GM18507 (cell line): Measurements from ENCODE around the gene DHX36.

Experiments used
- DNase-seq: peaks from one replicate; pipeline ENCODE4 v3.0.0; 2011; ENCODE audit warnings: low read depth; ENCODE audit not compliant: insufficient read length; ENCODE audit errors: extremely low spot score
- FAIRE-seq: peaks from 2 replicates; lab custom pipeline; 2011; peaks lifted over from hg19 to GRCh38; lab: Jason Lieb, UNC

The DHX36 gene, protein sequence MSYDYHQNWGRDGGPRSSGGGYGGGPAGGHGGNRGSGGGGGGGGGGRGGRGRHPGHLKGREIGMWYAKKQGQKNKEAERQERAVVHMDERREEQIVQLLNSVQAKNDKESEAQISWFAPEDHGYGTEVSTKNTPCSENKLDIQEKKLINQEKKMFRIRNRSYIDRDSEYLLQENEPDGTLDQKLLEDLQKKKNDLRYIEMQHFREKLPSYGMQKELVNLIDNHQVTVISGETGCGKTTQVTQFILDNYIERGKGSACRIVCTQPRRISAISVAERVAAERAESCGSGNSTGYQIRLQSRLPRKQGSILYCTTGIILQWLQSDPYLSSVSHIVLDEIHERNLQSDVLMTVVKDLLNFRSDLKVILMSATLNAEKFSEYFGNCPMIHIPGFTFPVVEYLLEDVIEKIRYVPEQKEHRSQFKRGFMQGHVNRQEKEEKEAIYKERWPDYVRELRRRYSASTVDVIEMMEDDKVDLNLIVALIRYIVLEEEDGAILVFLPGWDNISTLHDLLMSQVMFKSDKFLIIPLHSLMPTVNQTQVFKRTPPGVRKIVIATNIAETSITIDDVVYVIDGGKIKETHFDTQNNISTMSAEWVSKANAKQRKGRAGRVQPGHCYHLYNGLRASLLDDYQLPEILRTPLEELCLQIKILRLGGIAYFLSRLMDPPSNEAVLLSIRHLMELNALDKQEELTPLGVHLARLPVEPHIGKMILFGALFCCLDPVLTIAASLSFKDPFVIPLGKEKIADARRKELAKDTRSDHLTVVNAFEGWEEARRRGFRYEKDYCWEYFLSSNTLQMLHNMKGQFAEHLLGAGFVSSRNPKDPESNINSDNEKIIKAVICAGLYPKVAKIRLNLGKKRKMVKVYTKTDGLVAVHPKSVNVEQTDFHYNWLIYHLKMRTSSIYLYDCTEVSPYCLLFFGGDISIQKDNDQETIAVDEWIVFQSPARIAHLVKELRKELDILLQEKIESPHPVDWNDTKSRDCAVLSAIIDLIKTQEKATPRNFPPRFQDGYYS

DNA sequence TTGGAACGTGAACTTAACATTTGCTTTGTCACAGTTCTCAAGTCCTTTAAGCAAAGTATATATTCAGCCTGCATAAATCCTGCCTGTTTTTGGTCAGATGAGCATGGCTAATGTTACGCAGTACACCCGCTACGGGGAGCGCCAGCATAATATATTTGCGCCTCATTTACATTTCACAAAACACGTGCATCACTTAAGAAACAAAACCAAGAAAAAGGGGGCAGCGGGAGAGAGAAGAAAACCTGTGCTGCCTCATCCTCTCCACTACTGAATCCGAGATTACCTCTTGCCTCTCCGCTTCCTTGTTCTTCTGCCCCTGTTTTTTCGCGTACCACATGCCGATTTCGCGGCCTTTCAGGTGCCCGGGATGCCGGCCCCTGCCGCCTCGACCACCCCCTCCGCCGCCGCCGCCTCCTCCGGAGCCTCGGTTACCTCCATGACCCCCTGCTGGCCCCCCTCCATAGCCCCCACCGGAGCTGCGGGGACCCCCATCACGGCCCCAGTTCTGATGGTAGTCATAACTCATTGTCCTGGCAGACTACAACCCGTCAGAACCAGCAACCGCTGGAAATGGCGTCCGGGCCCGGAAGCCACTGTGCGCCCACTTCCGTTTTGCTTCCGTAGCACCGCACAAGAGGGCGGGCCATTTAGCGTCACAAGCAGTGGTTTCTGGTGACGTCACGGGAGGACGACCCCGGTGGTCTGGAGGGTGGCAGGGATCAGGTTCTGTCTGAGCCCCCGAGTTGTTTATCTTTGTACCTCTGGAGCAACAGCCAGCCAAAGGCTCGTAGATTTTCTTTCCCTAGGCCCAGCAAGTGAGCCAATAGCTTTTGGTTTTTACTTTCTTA lies at the start of gene DHX36:
Gene DHX36 (minus strand): TSS at position 597 of the 848 bp plus-strand sequence. CDS start 71 bp downstream, at position 526.
- FAIRE-seq = peak; percentile 87
- peak; percentile 75 for DNase-seq

DNA sequence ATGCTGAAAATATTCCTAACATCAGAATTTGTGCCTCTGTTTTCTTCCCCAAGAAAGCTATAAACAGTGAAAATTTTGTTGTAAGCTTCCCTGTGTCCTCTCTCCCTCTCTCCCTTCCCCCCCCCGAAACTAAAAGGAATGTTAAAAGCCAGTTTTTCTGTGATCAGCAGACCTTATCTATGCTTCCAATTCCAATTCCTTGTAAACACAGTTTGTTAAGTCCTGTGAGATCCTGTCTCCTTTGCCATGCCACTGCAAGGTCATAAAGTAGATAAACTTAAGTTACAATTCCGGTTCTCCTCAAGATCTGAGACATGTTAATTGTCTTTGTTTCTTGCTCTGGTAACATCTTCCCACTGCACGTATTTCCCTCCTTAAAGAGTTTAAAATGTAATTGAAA lies 42.9 kb upstream of the DHX36 start:
- FAIRE-seq (no peak), DNase-seq (no peak)

DNA sequence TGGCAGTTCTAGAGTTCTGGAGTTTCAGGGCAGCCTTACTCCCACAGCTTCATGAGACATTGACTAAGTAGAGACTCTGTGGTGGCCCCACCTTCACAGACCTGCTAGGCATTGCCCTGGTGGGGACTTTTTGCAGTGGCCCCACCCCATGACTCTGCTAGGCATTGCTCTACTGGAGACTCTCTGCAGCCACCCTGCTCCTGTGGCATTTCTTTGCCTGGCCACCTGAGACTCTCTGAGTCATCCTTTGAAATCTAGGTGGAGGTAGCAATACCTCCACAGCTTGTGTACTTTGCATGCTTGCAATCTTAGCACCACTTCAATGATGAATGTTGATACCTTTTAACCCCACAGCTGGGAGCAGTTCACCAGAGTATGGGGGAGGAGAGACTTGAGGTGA lies 40.6 kb upstream of the DHX36 start:
- no peak for DNase-seq
- FAIRE-seq = no peak

DNA sequence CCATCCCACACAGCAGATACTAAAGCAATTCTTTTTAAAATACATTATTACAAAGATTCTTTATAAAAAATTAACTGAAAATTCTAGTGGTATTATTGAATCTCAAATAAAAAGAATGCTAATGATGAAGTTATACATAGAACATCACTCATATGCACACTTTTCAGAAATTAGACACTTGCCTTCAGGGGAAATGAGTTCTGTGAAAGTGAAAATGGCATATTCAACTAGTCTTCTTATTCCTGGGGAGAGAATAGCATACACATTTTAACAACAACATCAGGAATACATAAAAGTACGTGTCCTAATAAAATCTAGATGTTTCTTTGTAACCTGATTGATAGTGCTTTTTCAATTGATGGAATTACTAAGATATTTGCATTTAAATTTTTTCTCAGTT lies 36.8 kb upstream of the DHX36 start:
- FAIRE-seq (no peak), DNase-seq (no peak)

DNA sequence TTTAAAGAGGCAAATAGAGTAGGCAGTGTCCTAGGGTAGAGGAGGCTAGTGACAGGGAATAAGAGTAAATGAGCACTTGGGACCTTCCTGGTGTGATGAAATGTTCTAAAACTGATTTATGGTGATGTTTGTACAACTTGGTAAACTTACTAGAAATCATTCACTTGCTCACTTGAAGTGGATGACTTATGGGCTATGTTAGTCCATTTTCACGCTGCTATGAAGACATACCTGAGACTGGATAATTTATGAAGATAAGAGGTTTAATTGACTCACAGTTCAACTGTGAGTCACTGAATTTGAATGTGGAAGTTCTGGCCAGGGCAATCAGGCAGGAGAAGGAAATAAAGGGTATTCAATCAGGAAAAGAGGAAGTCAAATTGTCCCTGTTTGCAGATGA lies 31.7 kb upstream of the DHX36 start:
- FAIRE-seq (no peak), DNase-seq (no peak)

DNA sequence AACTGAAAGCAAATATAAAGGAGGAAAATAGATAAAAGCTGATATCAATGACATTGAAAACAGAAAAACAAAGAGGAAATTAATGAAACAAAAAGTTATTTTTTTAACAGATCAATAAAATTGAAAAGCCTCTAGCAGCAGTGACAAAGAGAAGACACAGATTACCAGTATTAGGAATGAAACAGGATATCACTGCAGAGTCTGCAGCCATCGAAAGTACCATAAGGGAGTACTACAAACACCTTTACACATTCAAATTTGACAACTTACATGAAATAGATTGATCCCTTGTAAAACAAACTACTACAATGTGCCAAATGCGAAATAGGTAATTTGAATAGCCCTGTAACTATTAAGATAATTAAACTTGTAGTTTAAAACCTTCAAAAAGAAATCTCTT lies 24.9 kb upstream of the DHX36 start:
- DNase-seq (no peak), FAIRE-seq (no peak)

DNA sequence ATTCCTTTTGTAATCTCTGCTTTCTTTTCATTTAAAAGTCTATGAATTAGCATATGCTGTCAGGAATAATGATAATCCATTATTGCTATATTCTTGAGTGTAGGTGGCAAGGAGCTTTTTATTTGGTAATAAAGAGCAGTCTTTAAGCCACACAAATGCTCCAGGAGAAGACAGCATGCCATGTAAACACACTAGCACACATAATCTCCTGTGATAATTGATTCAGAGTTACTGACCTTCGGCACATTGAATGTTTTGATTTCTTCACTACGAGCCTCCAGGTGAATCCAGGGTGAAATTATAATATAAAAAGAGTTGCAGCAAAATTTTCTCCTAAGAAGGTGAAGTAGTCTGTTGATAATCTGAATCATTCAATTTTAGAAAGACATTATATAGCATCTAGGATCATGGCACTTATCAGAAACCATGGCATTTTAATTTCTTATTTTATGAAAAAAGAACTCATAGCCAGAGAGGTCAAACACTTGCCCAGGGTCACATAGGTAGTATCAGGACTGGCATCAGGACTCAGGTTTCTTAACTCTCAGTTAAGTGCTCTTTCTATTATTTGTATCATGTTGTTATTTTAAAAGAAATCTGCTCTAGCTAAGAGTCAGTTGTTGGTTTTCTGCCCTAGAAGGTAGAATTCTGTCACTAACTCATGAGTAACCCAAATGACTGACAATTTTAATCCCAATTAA lies 21.3 kb upstream of the DHX36 start:
- DNase-seq = no peak
- no peak for FAIRE-seq

DNA sequence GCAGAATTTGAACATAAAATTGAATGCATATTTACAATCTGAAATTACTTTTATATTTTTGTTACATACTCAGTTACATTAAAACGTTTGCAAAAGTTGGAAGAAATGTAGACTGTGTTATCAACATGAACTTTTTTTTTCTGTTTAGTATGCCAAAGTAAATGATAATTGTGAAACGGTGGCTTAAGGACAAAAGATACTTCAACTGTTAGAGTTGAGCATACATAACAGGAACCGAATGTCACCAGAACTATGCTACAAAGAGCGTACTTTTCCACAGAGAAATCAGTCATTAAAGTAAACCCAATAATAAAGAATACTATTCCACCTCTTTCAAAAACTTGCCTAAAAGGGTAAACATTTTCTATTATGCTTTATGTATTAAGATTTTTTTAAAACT lies 14.3 kb upstream of the DHX36 start:
- FAIRE-seq (no peak), DNase-seq (no peak)

DNA sequence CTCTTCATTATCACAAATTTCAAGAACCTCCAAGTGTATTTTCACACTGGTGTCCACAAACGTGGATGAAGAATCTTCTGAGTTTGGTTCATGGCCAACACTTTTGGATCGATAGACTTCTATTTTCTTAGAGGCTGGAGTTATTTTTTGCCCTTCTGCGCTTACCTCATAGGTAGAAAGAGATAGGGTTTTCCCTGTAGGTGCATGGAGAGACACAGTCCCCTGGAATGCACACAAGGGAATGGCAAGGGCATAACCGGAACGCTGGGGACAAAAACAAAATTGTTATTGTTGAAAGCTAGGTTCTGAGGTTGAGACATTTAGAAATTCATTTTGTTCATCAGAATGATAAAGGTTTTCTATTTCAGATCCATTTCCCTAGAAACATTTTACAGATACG lies 13.7 kb upstream of the DHX36 start:
- FAIRE-seq (no peak), DNase-seq (no peak)

DNA sequence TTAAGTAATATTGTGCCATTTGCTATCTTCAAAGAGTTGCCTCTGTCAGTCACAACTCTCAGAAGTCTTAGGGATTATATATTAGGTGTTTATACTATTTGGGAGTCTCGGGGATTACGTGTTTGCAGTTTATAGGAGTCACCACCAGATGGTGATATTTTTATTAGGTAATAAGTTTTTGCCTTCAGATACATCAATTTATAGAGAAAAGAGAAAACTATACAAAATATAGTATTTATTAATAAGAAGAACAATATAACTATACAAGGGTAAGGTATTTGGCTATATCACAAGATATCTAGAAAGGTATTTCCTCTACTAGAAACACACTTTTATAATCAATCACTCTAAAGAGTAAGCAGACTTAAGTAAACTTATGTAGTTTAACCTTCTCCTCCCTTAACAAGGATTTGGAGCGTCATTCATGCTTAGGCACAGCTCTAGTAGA lies 10.7 kb upstream of the DHX36 start:
- FAIRE-seq (peak; percentile 5), DNase-seq (no peak)

DNA sequence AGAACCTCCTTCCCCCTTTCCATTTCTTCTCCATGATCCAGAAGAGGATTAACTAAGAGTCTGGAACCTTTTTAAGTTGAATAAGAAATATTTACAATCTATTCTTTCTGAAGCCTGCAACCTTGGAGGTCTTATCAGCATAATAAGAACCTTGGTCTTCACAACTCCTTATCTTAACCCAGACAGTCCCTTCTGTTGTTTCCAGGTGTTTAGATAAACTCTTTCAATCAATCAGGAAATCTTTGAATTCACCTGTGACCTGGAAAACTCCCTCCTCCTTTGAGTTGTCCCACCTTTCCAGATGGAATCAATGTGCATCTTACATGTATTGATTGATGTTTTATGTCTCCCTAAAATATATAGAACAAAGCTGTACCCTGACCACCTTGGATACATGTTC lies 3.6 kb upstream of the DHX36 start:
- DNase-seq (no peak), FAIRE-seq (no peak)

DNA sequence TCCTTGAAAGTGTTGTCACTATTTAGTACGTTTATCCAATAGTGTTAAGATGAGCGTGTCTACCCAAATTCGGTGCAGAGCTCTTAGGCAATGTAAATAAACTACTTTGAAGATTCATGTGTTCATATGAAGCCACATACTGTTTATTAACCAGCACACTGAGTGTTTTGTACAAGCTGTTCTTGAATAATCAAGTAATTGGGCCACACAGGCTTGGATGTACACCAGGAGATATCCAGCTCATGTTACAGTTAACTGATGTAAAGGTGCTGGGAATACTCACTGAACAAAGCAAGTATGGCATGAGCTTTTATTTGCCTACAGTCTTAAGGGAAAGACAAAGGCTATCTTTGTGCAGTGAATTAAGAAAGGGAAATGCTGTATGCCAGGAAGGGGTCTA lies 632 bp upstream of the DHX36 start:
- DNase-seq (no peak), FAIRE-seq (no peak)

DNA sequence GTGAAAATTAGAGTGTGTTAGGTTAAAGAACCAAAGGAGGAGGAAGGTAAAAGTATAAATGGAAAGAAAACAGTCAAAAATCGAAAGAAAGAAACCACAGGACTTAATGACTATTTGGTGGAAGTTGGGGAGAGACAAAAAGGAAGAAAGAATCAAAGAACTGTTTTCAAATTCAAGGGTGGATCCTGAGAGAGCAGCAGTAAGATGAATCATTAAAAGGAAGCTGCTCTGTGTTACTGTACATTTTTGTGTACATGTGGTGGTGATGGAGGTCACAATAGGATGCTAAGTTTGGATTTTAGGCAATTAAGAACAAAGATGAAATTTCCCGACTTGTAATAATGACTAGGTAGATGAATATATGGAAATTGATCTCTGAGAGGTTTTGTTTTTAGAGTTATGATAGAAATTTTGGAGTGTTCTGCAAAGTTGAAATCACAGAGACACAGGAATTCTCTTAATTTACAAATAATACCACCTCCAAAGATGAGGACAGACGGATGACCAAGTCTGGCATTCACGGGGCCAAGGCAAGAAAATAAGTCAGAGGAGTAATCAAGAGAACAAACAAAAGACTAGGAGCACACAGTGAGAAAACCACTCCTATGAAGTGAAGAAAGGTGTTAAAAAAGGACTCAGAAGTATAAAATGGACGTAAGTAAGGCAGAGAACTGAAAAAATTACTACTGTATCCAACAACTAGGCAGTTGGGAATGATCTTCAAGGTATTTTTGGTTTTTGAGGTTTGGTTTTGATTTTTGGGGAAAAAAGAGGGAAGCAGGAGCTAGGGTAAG lies 7.1 kb downstream of the DHX36 start:
- no peak for FAIRE-seq
- no peak for DNase-seq

DNA sequence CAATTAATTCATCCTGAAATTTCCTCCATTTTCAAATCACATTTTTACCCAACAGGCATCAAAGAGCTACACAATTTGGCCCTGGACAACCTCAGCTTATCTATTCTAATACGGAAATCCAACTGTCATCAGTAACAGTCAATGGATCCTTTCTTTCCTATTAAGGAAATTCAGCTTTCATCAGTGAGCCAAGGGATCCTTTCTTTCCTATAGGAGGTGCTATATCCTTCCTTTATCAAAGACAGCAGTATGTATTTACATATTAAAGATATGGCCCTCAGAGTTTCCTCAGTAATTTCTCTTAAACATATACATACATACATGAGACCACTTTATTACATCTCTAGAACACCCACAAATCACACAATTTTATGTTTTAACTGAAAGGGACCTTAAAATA lies 10.1 kb downstream of the DHX36 start:
- DNase-seq = no peak
- FAIRE-seq = no peak

DNA sequence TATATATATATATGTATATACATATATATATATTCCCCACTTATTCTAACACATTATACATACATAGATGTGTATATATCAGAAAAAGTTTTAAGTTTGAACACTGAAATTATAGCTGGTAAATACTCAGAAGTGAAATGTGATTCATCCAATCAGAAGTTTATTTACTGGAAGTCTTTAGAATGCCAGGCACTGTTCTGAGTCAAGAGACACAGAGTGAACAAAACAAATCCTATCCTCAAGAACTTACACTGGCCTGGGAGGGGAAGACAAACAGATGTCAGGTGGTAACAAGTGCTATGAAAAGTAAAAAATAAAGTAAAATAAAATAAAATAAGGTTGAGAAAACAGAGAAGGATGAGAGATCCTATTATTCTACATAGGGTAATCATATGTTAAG lies 13.4 kb downstream of the DHX36 start:
- DNase-seq (no peak), FAIRE-seq (no peak)

DNA sequence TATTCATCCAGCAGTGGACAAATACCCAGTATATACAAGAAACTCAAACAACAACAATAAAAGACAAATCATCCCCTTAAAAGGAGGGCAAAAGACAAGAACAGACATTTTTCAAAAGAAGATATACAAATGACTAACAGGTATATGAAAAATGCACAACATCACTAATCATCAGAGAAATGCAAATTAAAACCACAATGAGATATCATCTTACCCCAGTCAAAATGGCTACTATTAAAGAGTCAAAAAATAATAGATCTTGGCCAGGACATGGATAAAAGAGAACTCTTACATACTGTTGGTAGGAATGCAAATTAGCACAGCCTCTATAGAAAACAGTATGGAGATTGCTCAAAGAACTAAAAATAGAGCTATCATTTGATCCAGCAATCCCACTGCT lies 16.9 kb downstream of the DHX36 start:
- FAIRE-seq = no peak

DNA sequence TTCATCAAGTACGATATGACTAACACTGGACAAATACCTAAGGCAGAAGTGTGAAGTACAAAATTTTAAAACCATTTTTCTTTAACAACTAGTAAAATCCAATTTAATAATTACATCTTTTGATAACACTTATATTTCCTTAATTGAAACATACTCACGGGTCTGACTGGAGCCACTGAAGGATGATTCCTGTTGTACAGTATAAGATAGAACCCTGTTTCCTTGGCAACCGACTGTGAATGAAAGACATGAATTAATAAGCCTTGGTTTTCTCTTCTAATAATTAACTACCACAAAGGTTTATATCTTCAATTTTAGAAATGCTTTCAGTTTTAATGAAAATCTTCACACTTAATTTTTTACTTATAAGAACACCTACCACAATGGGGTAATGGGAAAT lies 19.4 kb downstream of the DHX36 start:
- DNase-seq = no peak
- no peak for FAIRE-seq

More for the DNA sequence above, 16.9 kb downstream of the DHX36 start:
- no peak for DNase-seq

DNA sequence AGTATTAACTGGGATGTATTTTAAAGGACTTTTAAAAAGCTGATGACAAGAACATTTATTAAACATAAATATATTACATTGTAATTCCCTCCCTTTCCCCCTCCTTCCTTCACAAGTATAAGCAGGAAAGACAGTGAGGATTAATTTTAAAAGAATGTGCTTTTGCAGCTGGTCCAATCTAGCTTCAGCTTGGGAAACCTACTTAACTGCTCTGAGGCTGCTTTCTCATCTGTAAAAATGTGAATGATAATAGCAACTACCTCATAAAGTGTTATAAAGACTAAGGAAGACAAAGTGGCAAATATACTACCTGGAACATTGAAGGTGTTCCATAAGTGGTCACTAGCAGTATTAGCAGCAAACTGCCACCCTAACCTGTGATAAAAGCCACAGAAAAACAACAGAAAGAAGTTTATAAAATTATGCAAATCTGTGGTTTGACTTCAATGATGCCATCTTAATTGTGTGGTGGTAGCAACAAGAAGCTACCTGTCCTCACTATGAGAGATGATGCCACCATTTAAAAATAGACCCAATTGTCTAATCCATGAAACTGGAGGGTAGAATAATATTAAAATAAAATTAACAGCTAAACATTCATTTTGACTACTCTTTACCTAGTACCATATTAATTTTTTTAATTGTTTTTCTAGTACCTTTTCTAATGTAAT lies 20.0 kb downstream of the DHX36 start:
- no peak for DNase-seq
- FAIRE-seq = no peak
